IMR-90 (cell line): ENCODE results near the gene RAB19. TPM values are rescaled to one million over a fixed set of nuclear protein-coding genes. Genes with fewer than 3 reads are reported as not detected.

ENCODE experiments used
- ATAC-seq: fragments of 200-7000 bp; cut with Tn5 transposase; 2 replicates; pipeline ENCODE4 v1.9.1; 2020; ENCODE audit warnings: low read depth, mild to moderate bottlenecking, moderate library complexity
- BruUV-seq: library from RNA; stranded (reverse); fragments of 400-500 nt; replicated peaks from 2 replicates; lab custom pipeline; 2021; lab: Mats Ljungman, UMichigan
- CTCF ChIA-PET: fragments of 300-600 bp; formaldehyde crosslinking; extraction: SDS; loops from one replicate; lab custom pipeline; 2021; ENCODE audit warnings: antibody characterized with exemption; lab: Yijun Ruan, JAX
- POLR2A ChIA-PET: fragments of 300-600 bp; sonication (Branson Sonifier 250); formaldehyde crosslinking; loops from one replicate; lab custom pipeline; 2022; ENCODE audit warnings: antibody characterized with exemption; ENCODE audit not compliant: unreplicated experiment; lab: Charles Lee
- DNase-seq: peaks from one replicate; pipeline ENCODE4 v3.0.0; 2013
- H2AFZ ChIP-seq: replicated peaks from 2 replicates; pipeline ENCODE3; 2013; ENCODE audit warnings: low read length, mild to moderate bottlenecking; ENCODE audit not compliant: poor library complexity
- H2AK5ac ChIP-seq: 2 replicates; pipeline ENCODE4 v1.6.1; 2013; ENCODE audit warnings: low read depth, low read length, inconsistent platforms
- H2AK9ac ChIP-seq: replicated peaks from 2 replicates; pipeline ENCODE3; 2013; ENCODE audit warnings: mild to moderate bottlenecking, low read depth, low read length, moderate library complexity; ENCODE audit not compliant: poor library complexity
- H2BK120ac ChIP-seq: 2 replicates; pipeline ENCODE4 v1.6.1; 2013; ENCODE audit warnings: low read depth, low read length, inconsistent platforms
- H2BK15ac ChIP-seq: 3 replicates; pipeline ENCODE4 v1.6.1; 2013; ENCODE audit warnings: low read depth, low read length, inconsistent platforms
- H2BK20ac ChIP-seq: 2 replicates; pipeline ENCODE4 v1.6.1; 2013; ENCODE audit warnings: low read depth, mild to moderate bottlenecking, inconsistent platforms, low read length, moderate library complexity
- H2BK5ac ChIP-seq: 2 replicates; pipeline ENCODE4 v1.6.1; 2013; ENCODE audit warnings: mild to moderate bottlenecking, low read depth, low read length, inconsistent platforms; ENCODE audit not compliant: poor library complexity, severe bottlenecking
- H3K14ac ChIP-seq: replicated peaks from 2 replicates; pipeline ENCODE4 v1.6.1; 2013; ENCODE audit warnings: low read depth, low read length, inconsistent platforms
- H3K18ac ChIP-seq: 2 replicates; pipeline ENCODE4 v1.6.1; 2013; ENCODE audit warnings: low read depth, low read length, control low read depth
- H3K23ac ChIP-seq: 2 replicates; pipeline ENCODE4 v1.6.1; 2013; ENCODE audit warnings: low read depth, low read length, inconsistent platforms
- H3K27ac ChIP-seq: 2 replicates; pipeline ENCODE4 v1.5.1; 2013; ENCODE audit warnings: mild to moderate bottlenecking, control low read depth, low read length; ENCODE audit not compliant: insufficient read depth
- H3K27me3 ChIP-seq: 2 replicates; pipeline ENCODE4 v1.6.1; 2013; ENCODE audit warnings: low read length; ENCODE audit not compliant: control insufficient read depth, insufficient read depth
- H3K36me3 ChIP-seq: 2 replicates; pipeline ENCODE4 v1.6.1; 2013; ENCODE audit warnings: low read length, mixed read lengths; ENCODE audit not compliant: control insufficient read depth, insufficient read depth
- H3K4ac ChIP-seq: 2 replicates; pipeline ENCODE4 v1.6.1; 2013; ENCODE audit warnings: low read depth, low read length, inconsistent platforms
- H3K4me1 ChIP-seq: 2 replicates; pipeline ENCODE4 v1.6.1; 2013; ENCODE audit warnings: low read length, mixed read lengths; ENCODE audit not compliant: control insufficient read depth, insufficient read depth
- H3K4me2 ChIP-seq: 2 replicates; pipeline ENCODE4 v1.6.1; 2013; ENCODE audit warnings: low read depth, mild to moderate bottlenecking, control low read depth, low read length, moderate library complexity
- H3K4me3 ChIP-seq: 2 replicates; pipeline ENCODE4 v1.5.1; 2013; ENCODE audit warnings: low read depth, mild to moderate bottlenecking, control low read depth, low read length, moderate library complexity; ENCODE audit not compliant: insufficient read depth
- H3K56ac ChIP-seq: 2 replicates; pipeline ENCODE4 v1.6.1; 2013; ENCODE audit warnings: low read length, inconsistent platforms; ENCODE audit not compliant: insufficient read depth; ENCODE audit errors: extremely low read depth
- H3K79me1 ChIP-seq, 2 experiments: 2 replicates each; pipeline ENCODE4 v1.6.1; 2013; ENCODE audit warnings: low read length in 2 of 2, inconsistent platforms in 1 of 2, low read depth in 1 of 2
- H3K9ac ChIP-seq: 2 replicates; pipeline ENCODE4 v1.6.1; 2013; ENCODE audit warnings: low read depth, low read length, control low read depth
- H3K9me1 ChIP-seq: 2 replicates; pipeline ENCODE4 v1.6.1; 2013; ENCODE audit warnings: low read length, inconsistent platforms; ENCODE audit not compliant: insufficient read depth
- H3K9me3 ChIP-seq: 2 replicates; pipeline ENCODE4 v1.6.1; 2013; ENCODE audit warnings: low read length; ENCODE audit not compliant: control insufficient read depth, insufficient read depth
- H4K20me1 ChIP-seq: 2 replicates; pipeline ENCODE4 v1.6.1; 2013; ENCODE audit warnings: low read length, inconsistent platforms; ENCODE audit not compliant: insufficient read depth
- H4K5ac ChIP-seq: 2 replicates; pipeline ENCODE4 v1.6.1; 2013; ENCODE audit warnings: mild to moderate bottlenecking, low read depth, low read length, control low read depth
- H4K8ac ChIP-seq, 2 experiments: 2 replicates each; pipeline ENCODE4 v1.6.1; 2013; ENCODE audit warnings: low read depth in 2 of 2, low read length in 2 of 2, control low read depth in 1 of 2, inconsistent platforms in 1 of 2
- H4K91ac ChIP-seq: 2 replicates; pipeline ENCODE4 v1.6.1; 2013; ENCODE audit warnings: low read depth, low read length, inconsistent platforms; ENCODE audit not compliant: insufficient read depth
- BHLHE40 ChIP-seq: fragments of 150-350 bp; IDR thresholded peaks from 2 replicates; pipeline ENCODE4 v1.6.1; 2016; ENCODE audit warnings: mild to moderate bottlenecking, low read depth, low read length
- CEBPB ChIP-seq: IDR thresholded peaks from 2 replicates; pipeline ENCODE4 v1.6.1; 2012; ENCODE audit warnings: low read depth, low read length, improper control_type of control experiment
- CHD1 ChIP-seq: IDR thresholded peaks from 2 replicates; pipeline ENCODE4 v1.6.1; 2012; ENCODE audit warnings: low read depth, low read length, improper control_type of control experiment
- CTCF ChIP-seq: conservative IDR thresholded peaks from 2 replicates; pipeline ENCODE4 v1.5.1; 2012; ENCODE audit warnings: mild to moderate bottlenecking, low read depth, low read length, improper control_type of control experiment
- FOS ChIP-seq: fragments of 150-350 bp; IDR thresholded peaks from 2 replicates; pipeline ENCODE4 v1.6.1; 2016; ENCODE audit warnings: low read depth, low read length
- MAFK ChIP-seq: IDR thresholded peaks from 2 replicates; pipeline ENCODE4 v1.6.1; 2012; ENCODE audit warnings: low read depth, low read length, improper control_type of control experiment
- NFE2L2 ChIP-seq: fragments of 150-350 bp; IDR thresholded peaks from 2 replicates; pipeline ENCODE4 v1.6.1; 2016; ENCODE audit warnings: low read depth, mild to moderate bottlenecking, low read length
- POLR2A ChIP-seq: IDR thresholded peaks from 2 replicates; pipeline ENCODE4 v1.6.1; 2012; ENCODE audit warnings: mild to moderate bottlenecking, low read depth, low read length
- RAD21 ChIP-seq: IDR thresholded peaks from 2 replicates; pipeline ENCODE4 v1.6.1; 2012; ENCODE audit warnings: low read length, improper control_type of control experiment
- RCOR1 ChIP-seq: IDR thresholded peaks from 2 replicates; pipeline ENCODE4 v1.6.1; 2012; ENCODE audit warnings: mild to moderate bottlenecking, low read length, improper control_type of control experiment; ENCODE audit not compliant: insufficient replicate concordance
- RFX5 ChIP-seq: IDR thresholded peaks from 2 replicates; pipeline ENCODE4 v1.8.0; 2012; ENCODE audit warnings: low read depth, mild to moderate bottlenecking, low read length, moderate library complexity
- SMC3 ChIP-seq: fragments of 150-350 bp; IDR thresholded peaks from 2 replicates; pipeline ENCODE4 v1.6.1; 2016; ENCODE audit warnings: low read depth, mild to moderate bottlenecking, antibody characterized with exemption, low read length, moderate library complexity
- USF2 ChIP-seq: fragments of 150-350 bp; IDR thresholded peaks from 2 replicates; pipeline ENCODE4 v1.6.1; 2017; ENCODE audit warnings: mild to moderate bottlenecking, antibody characterized with exemption, low read length, low read depth
- WGBS, 2 experiments: methylation state at CpG; one replicate each; pipeline versions ENCODE4 v1.1.5 to v1.1.7; 2013; ENCODE audit warnings: missing lambda C conversion rate in 2 of 2; ENCODE audit not compliant: insufficient read length in 1 of 2; ENCODE audit errors: extremely low coverage in 2 of 2; 5-methylcytosine and 5-hydroxymethylcytosine counted together
- dilution Hi-C: fragments of 300-500 bp; cut with HindIII; formaldehyde crosslinking; loops from one replicate; pipeline ENCODE4 v1.14.3; 2018; ENCODE audit warnings: low sequenced_read_pairs; ENCODE audit not compliant: unreplicated experiment
- in situ Hi-C: fragments of 300-500 bp; cut with MboI; formaldehyde crosslinking; loops from 3 replicates; pipeline ENCODE4 v1.14.3; 2019; ENCODE audit warnings: low sequenced_read_pairs, inconsistent platforms, mixed read lengths
- intact Hi-C: fragments of 100-400 bp; cut with micrococcal nuclease; formaldehyde crosslinking; loops from 2 replicates; pipeline ENCODE4 v1.10.0; 2022
- polyA plus RNA-seq, 3 experiments: library from polyadenylated mRNA; depleted of rRNA; stranded (reverse); fragments of >200 nt; gene quantifications; 2 replicates each; pipeline ENCODE4 v1.2.3, GENCODE V29; 2012; ENCODE audit warnings: low replicate concordance in 1 of 3
- total RNA-seq: library from RNA; depleted of rRNA; stranded (reverse); fragments of >200 nt; gene quantifications from 2 replicates; pipeline ENCODE4 v1.2.3, GENCODE V29; 2012

RAB19 gene
- total and polyA plus RNA-seq, 2 of the 4 experiments (the other 2 are of a cell fraction) = not detected

- Histone ChIP-seq H2AK9ac (no peak overlapping the region), H3K4ac (no peak overlapping the region), H3K36me3 (peaks cover 50% of the 10 kb centered on the region), H3K9ac (no peak overlapping the region), H3K18ac (no peak overlapping the region), H3K4me1 (no peaks in the 10 kb centered on the region), H2BK20ac (no peak overlapping the region), H2BK120ac (no peak overlapping the region), H3K27me3 (no peaks in the 10 kb centered on the region), H3K4me2 (no peak overlapping the region), H4K91ac (no peak overlapping the region), H3K23ac (no peak overlapping the region), H3K27ac (no peak overlapping the region), H2AK5ac (no peak overlapping the region), H3K56ac (no peak overlapping the region), H3K9me1 (peaks cover 3% of the 10 kb centered on the region; the same call in 1 of the 2 replicates), H4K20me1 (no peaks in the 10 kb centered on the region; the same call in 1 of the 2 replicates), H3K9me3 (no peaks in the 10 kb centered on the region), H4K8ac (no peak overlapping the region), H3K14ac (no peak overlapping the region), H2BK15ac (no peak overlapping the region), H2BK5ac (no peak overlapping the region), H4K5ac (no peak overlapping the region), H3K4me3 (no peak overlapping the region), H2AFZ (no peak overlapping the region), H3K79me1 (peaks cover 26 to 38% of the 10 kb centered on the region in 2 experiments)
- no peak for DNase-seq
- TF ChIP-seq RAD21 = no peak
- TF ChIP-seq FOS = no peak
- TF ChIP-seq MAFK = no peak
- no peak for TF ChIP-seq USF2
- no peak for TF ChIP-seq CHD1
- no peak for TF ChIP-seq RCOR1
- TF ChIP-seq CTCF = no peak
- TF ChIP-seq RFX5 = no peak
- no peak for TF ChIP-seq POLR2A
- no peak for TF ChIP-seq NFE2L2
- TF ChIP-seq CEBPB = no peak
- TF ChIP-seq BHLHE40 = no peak
- TF ChIP-seq SMC3 = no peak
- ChIA-PET POLR2A (no interaction called here), CTCF (no interaction called here)
- BruUV-seq = no TSS peak
- intact Hi-C loops = no loop called here
- 100% methylated on average over 2 of the region's 8 CpGs; no CpG with 5 or more reads in 1 of the 2 experiments for WGBS, 2 experiments
- in situ Hi-C loops = no loop called here
- no peak for ATAC-seq
- dilution Hi-C loops = no loop called here
Measured at GRCh38 chr7:140458916-140459315, 55.1 kb downstream of the RAB19 start.
